ENCODE data around the gene KCNAB3.

Gene KCNAB3

DNA sequence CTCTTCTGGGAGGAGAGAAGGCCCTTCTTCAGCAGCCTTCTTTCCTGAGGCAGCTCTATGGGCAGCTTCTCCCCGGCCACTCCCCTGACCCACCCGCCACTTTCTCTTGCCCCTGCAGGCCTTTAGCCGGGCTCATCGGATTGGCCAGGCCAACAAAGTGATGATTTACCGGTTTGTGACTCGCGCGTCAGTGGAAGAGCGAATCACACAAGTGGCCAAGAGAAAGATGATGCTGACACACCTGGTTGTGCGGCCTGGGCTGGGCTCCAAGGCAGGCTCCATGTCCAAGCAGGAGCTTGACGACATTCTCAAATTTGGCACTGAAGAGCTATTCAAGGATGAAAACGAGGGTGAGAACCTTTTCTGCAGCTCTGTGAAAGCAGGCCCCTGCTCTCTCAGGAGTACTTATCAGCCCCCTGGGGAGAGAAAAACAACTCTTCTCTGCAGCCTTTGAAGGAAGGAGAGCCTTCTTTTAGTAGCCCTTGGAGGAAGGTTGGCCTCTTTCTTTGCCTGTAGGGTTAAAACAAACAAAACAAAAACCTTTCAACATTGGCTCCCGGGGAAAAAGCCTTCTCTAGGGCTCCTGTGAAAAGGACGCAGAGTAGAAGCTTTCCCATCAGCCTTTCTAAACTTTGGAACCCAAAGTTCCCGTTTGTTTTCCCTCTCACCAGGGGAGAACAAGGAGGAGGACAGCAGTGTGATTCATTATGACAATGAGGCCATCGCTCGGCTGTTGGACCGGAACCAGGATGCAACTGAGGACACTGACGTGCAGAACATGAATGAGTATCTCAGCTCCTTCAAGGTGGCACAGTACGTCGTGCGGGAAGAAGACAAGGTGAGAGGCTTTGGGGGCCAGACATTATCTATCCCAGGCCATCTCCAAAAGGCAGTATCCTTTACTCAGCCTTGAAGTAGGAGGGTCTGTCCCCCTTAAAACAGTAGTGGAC is 26.2 kb downstream of the KCNAB3 start:
- no peak for DNase-seq (ENCODE audit: low read depth in 2 of 2)

DNA sequence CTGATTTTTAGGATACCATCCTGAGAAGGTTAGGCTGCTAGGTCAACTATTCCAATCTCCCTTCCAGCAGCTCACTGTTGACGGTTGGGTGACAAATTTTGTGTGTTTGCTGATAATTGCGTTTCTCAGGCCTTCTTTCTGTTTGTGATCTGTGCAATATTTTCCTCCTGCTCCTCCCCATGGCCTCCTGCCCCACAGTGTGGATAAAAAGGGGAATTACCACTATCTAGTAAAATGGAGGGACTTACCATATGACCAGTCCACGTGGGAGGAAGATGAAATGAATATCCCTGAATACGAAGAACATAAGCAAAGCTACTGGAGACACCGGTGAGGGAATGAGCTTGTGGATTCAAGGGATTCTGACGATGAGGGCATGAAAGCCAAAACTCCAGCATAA is 31.9 kb downstream of the KCNAB3 start:
- DNase-seq (ENCODE audit: low read depth in 2 of 2) = no peak

DNA sequence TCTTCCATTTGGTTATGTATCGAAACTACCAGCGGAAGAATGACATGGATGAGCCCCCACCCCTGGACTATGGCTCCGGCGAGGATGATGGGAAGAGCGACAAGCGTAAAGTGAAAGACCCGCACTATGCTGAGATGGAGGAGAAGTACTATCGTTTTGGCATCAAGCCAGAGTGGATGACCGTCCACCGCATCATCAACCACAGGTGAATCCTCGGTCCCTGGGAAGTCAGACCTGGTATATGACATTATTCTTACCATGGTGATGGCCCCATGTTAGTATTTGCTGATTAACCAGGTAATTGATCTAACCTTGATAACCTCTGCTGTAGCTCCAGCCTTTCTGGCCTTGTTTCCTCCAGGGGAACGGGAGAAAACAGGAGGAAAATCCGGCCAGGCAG is 32.6 kb downstream of the KCNAB3 start:
- DNase-seq (ENCODE audit: low read depth in 2 of 2) = no peak

DNA sequence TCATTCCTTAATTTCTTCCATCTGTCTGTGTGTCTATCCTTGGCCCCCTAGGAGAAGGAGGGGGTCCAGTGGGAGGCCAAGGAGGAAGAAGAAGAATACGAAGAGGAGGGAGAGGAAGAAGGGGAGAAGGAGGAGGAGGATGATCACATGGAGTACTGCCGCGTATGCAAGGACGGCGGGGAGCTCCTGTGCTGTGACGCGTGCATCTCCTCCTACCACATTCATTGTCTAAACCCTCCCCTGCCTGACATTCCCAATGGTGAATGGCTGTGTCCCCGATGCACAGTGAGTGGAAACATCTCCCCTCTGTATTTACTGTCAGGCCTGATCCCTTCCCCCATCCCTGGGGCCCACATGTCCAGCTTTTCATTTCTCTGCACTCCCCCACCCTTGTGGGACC is 34.8 kb downstream of the KCNAB3 start:
- no peak for DNase-seq (ENCODE audit: low read depth in 2 of 2)

DNA sequence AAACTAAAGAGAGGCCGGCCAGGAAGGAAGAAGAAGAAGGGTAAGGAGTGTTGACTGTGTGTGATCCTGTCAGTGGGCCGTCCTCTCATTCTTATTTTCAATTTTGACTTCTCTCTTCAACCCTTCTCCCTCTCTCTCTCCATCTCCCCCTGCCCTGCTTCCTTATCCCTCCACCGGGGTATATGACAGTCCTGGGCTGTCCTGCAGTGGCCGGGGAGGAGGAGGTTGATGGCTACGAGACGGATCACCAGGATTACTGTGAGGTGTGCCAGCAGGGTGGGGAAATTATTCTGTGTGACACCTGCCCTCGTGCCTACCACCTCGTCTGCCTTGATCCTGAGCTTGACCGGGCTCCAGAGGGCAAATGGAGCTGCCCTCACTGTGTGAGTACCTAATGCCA is 35.4 kb downstream of the KCNAB3 start:
- no peak for DNase-seq (ENCODE audit: low read depth in 2 of 2)

DNA sequence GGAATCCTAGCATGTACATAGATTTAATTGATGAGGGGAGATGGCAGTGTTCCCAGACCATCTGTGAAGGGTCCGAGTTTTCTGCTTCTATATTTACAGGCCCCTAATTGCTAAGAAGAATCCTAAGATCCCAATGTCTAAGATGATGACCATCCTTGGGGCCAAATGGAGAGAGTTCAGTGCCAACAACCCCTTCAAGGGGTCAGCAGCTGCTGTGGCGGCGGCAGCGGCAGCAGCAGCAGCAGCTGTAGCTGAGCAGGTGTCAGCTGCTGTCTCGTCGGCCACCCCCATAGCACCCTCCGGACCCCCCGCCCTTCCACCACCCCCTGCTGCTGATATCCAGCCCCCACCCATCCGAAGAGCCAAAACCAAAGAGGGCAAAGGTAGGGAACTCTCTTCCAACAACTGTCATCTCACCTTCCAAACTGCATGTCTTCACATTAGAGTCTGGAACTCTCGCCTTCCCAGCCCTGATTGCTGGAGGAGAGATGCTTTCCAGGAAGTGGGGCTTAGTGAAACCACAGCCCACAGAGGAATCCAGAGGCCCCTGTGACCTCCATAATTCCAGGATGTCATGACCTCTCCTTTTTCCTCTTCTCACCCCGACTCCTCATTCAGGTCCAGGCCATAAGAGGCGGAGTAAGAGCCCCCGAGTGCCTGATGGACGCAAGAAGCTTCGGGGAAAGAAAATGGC is 36.3 kb downstream of the KCNAB3 start:
- DNase-seq (ENCODE audit: low read depth in 2 of 2) = no peak

DNA sequence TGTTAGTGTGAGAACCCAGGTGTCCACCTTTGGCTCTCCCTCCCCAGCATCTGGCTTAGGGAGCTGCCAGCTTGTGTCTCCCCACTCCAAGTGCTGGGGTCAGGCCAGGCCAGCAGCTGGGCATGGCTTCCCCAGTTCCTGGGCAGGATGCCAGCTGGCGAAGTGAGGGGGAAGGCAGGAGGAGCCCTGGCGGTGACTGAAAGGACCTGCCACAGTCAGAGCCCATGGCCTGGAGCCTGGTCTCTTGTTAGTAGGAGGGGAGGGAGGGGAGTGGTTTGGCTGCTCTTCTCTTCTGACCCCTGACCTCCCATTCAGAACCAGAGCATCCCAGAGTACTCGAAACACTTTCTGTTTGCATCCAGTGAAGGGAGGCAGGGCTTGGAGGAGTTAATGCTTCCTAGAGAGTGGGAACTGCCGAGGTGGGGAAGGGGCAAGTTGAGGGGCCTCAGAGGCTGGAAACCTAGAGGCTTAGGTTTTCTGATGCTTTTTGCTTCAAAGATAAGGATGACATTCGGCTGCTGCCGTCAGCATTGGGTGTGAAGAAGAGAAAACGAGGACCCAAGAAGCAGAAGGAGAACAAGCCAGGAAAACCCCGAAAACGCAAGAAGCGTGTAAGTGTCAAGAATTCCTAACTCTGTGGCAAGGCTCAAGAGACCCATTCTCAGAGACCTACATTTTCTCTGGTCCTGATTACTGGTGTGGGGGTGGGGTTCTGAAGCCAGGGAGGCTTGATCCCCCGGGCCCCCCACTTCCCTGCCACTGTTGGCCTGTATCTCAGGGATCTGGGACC is 40.3 kb downstream of the KCNAB3 start:
- no peak for DNase-seq (ENCODE audit: low read depth in 2 of 2)

DNA sequence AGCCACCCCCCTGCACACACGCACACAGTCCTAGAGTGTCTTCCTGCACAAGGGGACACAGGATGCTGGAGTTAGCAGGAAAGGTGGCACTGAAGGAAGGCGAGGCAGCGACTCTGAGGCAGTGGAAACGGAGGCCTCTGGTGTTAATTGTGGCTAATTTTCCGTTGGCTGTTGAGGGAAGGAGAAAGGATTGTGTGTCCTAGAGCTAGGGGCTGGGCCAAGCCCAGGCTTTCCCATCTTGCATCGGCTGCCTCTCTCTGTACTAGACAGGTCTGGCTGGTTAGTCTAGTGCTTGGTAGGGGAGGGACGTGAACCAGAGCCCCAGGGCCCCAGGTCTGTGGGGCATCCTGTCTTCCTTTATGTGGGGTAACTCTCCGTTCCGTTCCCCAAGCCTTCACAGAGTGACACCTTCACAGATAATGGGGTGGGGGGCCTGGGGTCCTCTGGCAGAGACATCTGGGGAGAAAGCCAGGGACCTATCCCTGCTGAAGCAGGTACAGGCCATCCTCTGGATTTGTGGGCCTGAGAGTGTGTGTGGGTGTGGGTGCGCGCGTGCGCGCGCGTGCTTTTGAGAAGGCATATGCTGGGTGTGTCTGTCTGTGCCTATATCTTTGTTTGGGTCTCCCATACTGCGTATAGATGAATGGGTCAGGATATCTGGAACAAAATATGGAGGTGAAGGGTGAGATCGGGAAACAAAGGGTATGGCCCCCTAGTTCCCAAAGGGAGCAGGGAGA is 41.3 kb downstream of the KCNAB3 start, which contains the start of gene CHD3:
Gene CHD3, plus strand, starts transcription at position 606 of the 737 bp plus-strand sequence. CDS start 212 bp downstream, outside the sequence.
- DNase-seq (ENCODE audit: low read depth in 2 of 2) = peak in 1 of 2 experiments; percentile 57

DNA sequence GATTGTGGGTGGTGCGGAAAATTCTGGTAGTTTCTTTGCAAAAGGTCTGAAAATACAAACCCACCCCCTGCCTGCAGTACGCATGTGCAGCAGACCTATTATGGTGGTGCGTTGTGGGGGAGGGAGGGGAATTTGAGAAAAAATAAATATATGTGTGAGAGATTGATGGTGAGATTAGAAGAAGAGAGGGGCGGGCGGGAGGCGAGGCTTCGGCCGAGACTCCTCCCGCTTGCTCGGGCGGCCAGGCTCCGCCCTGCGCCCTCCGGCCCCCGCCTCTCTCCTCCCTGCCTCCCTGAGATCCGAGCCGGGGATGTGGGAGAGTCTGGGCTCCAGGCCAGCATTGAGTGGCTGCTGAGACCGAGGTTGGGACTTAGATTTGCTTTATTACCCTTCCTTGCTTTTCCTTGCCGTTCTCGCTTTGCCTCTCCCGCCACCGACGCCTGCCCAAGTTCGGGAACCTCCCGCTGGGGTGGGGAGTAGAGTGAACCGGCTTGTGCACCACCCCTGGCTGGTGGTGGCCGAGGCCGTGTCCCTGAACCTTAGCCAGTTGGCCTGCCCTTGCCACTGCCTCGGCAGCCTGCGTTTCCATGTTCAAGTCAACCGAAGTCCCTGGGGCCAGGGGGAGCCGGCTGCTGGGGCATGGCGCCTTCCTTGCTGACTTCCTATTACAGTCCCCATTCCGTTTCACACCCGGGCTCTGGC is 42.0 kb downstream of the KCNAB3 start:
- peak; percentile 74 to 85 for DNase-seq (ENCODE audit: low read depth in 2 of 2)

DNA sequence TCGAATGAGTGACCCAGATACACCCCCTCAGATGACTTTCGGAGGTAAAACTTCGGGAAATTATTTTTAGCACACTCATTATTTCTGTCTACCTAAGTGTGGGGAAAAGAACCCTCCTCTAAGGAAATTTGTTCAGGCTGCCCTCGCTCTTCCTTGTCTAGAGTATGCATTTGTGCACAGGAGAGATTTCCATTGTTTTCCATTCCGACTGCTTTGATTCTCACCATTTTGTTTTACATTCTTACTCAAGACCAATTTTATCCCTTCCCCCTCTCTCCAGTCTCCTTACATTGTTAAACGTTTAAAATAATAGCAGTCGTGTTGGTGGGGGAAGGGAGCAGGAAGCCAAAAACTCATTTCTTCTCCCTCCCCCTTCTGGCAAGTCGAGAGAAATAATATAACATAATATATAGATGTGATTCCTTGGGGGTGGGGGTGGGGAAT is 42.6 kb downstream of the KCNAB3 start:
- DNase-seq (ENCODE audit: low read depth in 2 of 2) = no peak

DNA sequence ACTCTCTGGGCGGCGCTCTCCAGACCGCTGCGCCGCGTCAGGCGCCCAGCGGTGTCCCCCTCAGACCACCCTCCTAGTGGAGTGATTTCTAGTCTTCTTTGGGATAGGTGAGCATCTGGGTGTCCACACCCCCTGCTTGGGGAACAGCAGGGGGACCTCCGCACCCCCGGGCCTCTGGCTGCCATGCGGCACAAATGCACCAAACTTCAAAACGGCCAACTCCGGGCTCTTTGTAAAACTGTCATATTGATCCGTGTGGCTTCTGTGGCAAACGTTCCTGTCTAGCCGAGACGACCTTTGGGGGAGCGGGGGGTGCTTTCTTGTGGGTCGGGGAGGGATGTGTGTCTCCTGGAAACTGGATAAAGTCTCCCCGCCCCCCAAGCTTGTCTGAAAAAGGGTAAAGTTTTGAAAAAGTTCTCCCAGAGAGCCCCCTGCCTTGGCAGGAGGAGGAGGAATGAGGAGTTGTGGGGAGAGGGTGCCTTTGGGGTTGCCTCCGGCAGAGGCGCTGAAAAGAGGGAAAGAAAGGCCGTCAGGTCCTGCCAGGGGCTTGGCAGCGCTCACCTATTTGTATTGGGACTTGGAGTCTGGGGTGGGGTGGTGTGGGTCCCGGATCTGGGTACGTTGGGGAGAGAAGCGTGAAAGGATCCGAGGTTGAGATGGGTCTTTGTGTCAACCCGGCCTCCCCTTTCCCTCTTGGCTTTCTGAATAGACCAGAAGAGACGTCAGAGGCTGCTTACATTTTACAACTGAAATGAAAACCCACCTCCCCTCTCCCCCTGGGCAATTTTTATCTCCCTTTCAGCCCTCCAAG is 43.2 kb downstream of the KCNAB3 start:
- DNase-seq (ENCODE audit: low read depth in 2 of 2) = peak in 1 of 2 experiments; percentile 41

DNA sequence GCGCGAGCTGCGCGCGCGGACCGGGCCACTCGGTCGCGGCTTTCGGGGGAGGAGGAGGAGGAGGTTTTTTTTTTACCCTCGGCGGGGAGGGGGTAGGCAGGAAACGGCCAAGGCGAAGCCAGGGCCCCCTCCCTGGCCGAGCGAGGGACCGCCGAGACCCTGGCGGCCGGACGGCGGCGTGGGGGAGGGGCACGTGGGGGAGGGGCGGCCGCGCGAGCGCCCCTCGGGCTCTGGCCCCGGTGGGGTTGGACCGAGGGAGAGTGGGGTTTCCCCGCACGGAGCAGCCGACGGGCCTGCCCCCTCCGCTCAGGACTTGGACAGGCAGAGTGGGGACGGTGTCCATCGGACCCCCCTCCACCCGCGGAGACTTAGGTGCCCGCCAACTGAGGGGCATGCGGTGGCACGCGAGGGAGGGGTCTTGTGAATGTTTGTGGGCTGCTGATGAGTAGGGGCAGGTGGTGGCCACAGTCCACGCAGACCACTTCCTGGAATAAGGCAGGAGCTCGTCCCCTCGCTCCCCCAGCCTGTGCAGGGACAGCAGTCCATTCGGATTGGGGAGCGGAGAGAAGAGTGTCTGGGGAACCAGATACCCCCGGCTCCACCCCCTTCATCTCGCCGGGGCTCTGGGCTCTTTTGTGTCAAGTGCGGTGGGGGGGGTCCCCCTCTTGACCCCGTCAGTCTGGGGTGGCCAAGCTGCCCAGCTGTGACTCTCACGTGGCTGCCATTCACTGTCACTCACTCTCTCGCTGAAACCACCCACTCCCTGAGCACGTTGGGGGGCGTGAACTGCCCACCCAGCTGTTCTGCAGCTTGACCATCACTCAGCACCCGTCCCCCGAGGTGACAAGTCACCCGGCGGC is 44.1 kb downstream of the KCNAB3 start:
- DNase-seq (ENCODE audit: low read depth in 2 of 2) = peak in 1 of 2 experiments; percentile 46

DNA sequence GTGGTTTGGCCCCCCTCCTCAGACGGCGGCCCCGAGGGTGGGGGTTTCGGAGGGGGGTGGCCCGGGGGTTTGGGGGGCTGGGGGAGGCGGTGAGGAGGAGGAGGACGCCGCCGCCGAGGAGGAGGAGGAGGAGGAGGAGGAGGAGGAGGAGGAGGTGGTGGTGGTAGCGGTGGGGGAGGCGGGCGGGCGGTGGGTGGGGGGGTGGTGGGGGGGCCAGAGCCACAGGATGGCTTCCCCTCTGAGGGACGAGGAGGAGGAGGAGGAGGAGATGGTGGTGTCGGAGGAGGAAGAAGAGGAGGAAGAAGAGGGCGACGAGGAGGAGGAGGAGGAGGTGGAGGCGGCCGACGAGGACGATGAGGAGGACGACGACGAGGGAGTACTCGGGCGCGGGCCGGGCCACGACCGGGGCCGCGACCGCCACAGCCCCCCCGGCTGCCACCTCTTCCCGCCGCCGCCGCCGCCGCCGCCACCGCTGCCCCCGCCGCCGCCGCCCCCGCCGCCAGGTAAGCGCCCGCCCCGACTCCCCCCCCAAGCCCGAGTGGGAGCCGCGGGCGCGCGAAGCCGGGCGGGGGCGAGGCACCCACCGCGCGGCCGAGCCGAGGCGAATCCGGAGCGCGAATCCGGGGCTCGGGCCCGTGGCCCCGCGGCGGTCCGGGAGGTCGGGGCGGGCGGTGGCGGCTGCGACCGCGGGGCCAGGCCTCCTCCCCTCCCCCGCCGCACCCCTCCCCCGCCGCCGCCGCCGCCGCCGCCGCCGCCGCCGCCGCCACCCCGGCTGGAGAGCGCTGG is 44.9 kb downstream of the KCNAB3 start:
- peak in 1 of 2 experiments; percentile 13 for DNase-seq (ENCODE audit: low read depth in 2 of 2)

DNA sequence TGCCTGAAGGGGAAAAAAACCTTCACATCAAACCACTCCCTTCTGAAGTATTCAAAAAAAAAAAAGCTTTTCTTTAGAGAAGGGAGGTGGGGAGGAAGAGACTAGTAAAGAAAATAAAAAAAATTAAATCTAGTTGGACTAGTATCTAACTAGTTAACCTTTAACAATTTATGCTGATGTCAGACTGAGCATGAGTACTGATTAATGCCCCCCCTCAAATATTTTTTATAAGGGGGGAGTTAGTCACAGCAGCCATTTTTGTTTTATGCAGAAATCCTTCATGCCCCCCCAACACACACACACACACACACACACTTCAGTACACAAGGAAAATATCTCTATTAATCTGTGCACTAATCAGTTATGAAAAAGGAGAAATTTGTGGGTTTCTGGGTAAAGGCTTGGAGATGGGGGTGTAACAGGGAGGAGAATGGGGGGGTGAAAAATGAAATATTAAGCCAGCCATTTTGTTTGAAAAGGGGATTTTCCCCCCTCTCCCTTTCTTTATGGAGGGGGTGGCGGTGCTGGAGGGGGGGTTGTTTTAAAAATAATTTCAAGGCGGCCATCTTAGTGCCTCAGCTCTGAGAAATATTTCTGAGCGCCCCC is 45.8 kb downstream of the KCNAB3 start:
- DNase-seq (ENCODE audit: low read depth in 2 of 2) = no peak

DNA sequence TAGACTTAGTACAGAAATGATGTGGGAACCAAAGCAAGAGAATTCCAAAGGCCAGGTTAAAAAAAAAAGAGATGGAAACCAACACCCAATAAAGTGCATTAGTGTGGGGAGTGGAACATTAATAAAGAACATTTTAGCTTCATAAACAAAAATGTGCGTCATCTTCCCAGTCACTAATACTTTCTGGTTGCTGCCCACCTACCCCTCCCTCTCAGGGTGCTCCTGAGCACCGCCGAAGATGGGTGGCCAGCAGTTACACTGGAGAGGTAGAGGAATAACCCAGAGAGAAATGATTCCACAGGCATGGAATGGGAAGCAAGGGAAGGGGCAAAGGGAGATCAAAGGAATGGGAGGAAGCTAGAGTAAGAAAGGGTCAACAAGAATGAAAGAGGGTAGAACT is 47.0 kb downstream of the KCNAB3 start:
- no peak for DNase-seq (ENCODE audit: low read depth in 2 of 2)

DNA sequence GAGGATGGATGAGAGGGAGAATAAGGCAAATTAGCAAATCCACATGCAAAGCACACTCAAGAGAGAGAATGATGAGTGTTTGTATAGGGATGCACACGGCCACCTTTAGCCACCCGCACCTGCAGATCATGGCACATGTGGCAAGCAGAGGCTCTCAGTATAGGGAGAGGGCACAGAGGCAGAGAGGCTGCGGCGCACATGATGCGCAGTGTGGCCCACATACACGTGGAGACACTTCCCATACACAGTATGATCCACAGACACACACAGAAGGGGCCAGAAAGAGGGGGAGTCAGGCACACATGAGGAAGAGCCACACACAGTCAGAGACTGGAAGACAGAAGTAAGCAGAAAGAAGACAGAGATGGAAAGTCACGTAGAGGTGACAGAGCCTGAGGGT is 47.6 kb downstream of the KCNAB3 start:
- DNase-seq (ENCODE audit: low read depth in 2 of 2) = no peak

DNA sequence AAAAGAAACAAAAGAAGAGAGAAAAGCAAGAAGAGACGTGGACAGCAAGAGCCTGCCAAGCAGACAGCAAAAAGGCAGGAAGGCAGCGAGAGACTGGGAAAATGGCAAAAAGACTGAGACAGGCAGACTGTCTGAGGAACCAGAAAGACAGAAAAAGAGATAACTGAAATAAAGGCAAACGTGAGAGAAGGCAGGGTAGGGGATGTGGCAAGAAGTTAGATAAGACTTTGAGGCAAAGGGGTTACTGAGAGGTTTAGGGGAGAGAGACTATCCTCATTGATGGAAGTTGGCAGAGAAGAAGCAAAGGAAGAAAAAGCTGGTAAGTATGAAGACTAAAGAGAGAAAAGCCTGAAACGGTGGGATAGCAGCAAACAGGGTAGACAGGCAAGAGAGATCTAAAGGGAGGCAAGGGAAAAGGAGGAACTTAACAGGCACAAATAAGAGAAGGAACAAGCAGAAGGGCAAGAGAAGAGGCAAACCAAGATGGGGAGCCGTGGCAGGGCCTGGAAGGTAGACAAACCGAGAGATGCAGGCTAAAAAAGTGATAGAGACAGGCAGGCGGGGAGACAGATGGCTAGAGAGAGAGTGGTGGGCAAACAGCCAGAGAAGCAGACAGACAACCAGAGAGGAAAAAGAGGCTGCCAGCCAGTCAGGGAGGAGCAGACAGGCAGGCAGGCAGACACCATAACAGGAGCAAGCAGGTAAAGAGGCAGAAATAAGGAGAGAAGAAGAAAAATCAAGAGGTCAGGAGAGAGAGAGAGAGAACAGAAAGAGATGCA is 48.2 kb downstream of the KCNAB3 start:
- DNase-seq (ENCODE audit: low read depth in 2 of 2) = no peak
